ENCODE measurements around the gene HLCS. TPM values are rescaled to one million over a fixed set of nuclear protein-coding genes. Genes with fewer than 3 reads are reported as not detected.

The HLCS gene
- total and polyA plus RNA-seq, 2 of the 4 experiments (the other 2 are of a cell fraction): 10.6 to 21.0 TPM

- DNase-seq (no peak), ATAC-seq (ENCODE audit: low read depth) (no peak)
- H2AFZ ChIP-seq (replicated peaks; ENCODE audit: low read length, poor library complexity): no peak overlapping the region
- H3K23ac ChIP-seq (ENCODE audit: low read depth, low read length): no peak overlapping the region
- H3K4me1 ChIP-seq (ENCODE audit: control insufficient read depth, insufficient read depth, low read length): no peaks in the 10 kb centered on the region
- no peak overlapping the region for H2AK5ac ChIP-seq (ENCODE audit: low read depth, low read length)
- no peak overlapping the region for H4K5ac ChIP-seq (ENCODE audit: low read depth, low read length)
- H2BK120ac ChIP-seq (ENCODE audit: low read depth, low read length): no peak overlapping the region
- peaks cover 47% of the 10 kb centered on the region for H3K27me3 ChIP-seq (ENCODE audit: control insufficient read depth, insufficient read depth, low read length)
- H3K56ac ChIP-seq (ENCODE audit: extremely low read depth, insufficient read depth, low read length): no peak overlapping the region
- intact Hi-C loops (cut with micrococcal nuclease): no loop called here
- H3K27ac ChIP-seq (ENCODE audit: insufficient read depth, low read length): no peak overlapping the region
- in situ Hi-C loops (cut with MboI; ENCODE audit: low sequenced_read_pairs): no loop called here
- no peak overlapping the region for H3K4me2 ChIP-seq (ENCODE audit: low read depth, low read length)
- H3K4me3 ChIP-seq (ENCODE audit: insufficient read depth, low read depth, low read length): no peak overlapping the region
- CTCF ChIA-PET: no interaction called here
- no peak overlapping the region for H2BK15ac ChIP-seq (ENCODE audit: low read depth, low read length)
- no peak overlapping the region for H2AK9ac ChIP-seq (replicated peaks; ENCODE audit: low read depth, low read length, poor library complexity)
- no peak overlapping the region for H2BK20ac ChIP-seq (ENCODE audit: low read depth, low read length)
- no peak overlapping the region for H2BK5ac ChIP-seq (ENCODE audit: low read depth, low read length, poor library complexity, severe bottlenecking)
- POLR2A ChIA-PET (ENCODE audit: unreplicated experiment): no interaction called here
- TF ChIP-seq CTCF (conservative IDR thresholded peaks at IDR 0.05; ENCODE audit: low read depth, low read length) (no peak), FOS (IDR thresholded peaks at IDR 0.05; ENCODE audit: low read depth, low read length) (no peak), USF2 (IDR thresholded peaks at IDR 0.05; ENCODE audit: low read depth, low read length) (no peak), MXI1 (IDR thresholded peaks at IDR 0.05; ENCODE audit: borderline replicate concordance, low read depth, low read length) (no peak), SMC3 (IDR thresholded peaks at IDR 0.05; ENCODE audit: low read depth, low read length) (no peak), MAFK (IDR thresholded peaks at IDR 0.05; ENCODE audit: low read depth, low read length) (no peak), POLR2A (IDR thresholded peaks at IDR 0.05; ENCODE audit: low read depth, low read length) (no peak), ELK1 (IDR thresholded peaks at IDR 0.05; ENCODE audit: borderline replicate concordance, low read depth, low read length) (no peak), BHLHE40 (IDR thresholded peaks at IDR 0.05; ENCODE audit: low read depth, low read length) (no peak), RAD21 (IDR thresholded peaks at IDR 0.05; ENCODE audit: low read length) (no peak), CEBPB (IDR thresholded peaks at IDR 0.05; ENCODE audit: low read depth, low read length) (no peak), RCOR1 (IDR thresholded peaks at IDR 0.05; ENCODE audit: insufficient replicate concordance, low read length) (no peak), RFX5 (IDR thresholded peaks at IDR 0.05; ENCODE audit: low read depth, low read length) (no peak), CHD1 (IDR thresholded peaks at IDR 0.05; ENCODE audit: low read depth, low read length) (no peak), MAZ (IDR thresholded peaks at IDR 0.05; ENCODE audit: borderline replicate concordance, low read depth, low read length) (no peak), NFE2L2 (IDR thresholded peaks at IDR 0.05; ENCODE audit: low read depth, low read length) (no peak)
- H3K14ac ChIP-seq (replicated peaks; ENCODE audit: low read depth, low read length): no peak overlapping the region
- H4K20me1 ChIP-seq (ENCODE audit: insufficient read depth, low read length): no peaks in the 10 kb centered on the region
- H3K9me3 ChIP-seq (ENCODE audit: control insufficient read depth, insufficient read depth, low read length): no peaks in the 10 kb centered on the region
- no peak overlapping the region for H4K8ac ChIP-seq (ENCODE audit: low read depth in 2 of 2, low read length in 2 of 2)
- H3K36me3 ChIP-seq (ENCODE audit: control insufficient read depth, insufficient read depth, low read length): no peaks in the 10 kb centered on the region
- H3K9ac ChIP-seq (ENCODE audit: low read depth, low read length): no peak overlapping the region
- dilution Hi-C loops (cut with HindIII; ENCODE audit: low sequenced_read_pairs, unreplicated experiment): no loop called here
- H3K9me1 ChIP-seq (ENCODE audit: insufficient read depth, low read length): peaks cover 2% of the 10 kb centered on the region; the same call in 1 of the 2 replicates
- no TSS peak for BruUV-seq (replicated peaks)
- no peak overlapping the region for H3K4ac ChIP-seq (ENCODE audit: low read depth, low read length)
- H4K91ac ChIP-seq (ENCODE audit: insufficient read depth, low read depth, low read length): no peak overlapping the region
- 67% methylated on average over 1 of the region's 7 CpGs; no CpG with 5 or more reads in 1 of the 2 experiments for WGBS, 2 experiments (ENCODE audit: extremely low coverage in 2 of 2, insufficient read length in 1 of 2)
- no peak overlapping the region for H3K18ac ChIP-seq (ENCODE audit: low read depth, low read length)
- H3K79me1 ChIP-seq (ENCODE audit: low read depth in 1 of 2, low read length in 2 of 2): peaks cover 0 to 7% of the 10 kb centered on the region in 2 experiments; a peak in 2 of 4 replicates
These were observed 233.7 kb downstream of the HLCS start for GRCh38 chr21:36732761-36733160.

Measured in IMR-90 (cell line).